ENCODE results near the gene SRD5A3. TPM values are rescaled to one million over a fixed set of nuclear protein-coding genes. Genes with fewer than 3 reads are reported as not detected.
"Not testable (repeated sequence)": the region's sequence is repeated elsewhere in the genome, so short reads cannot be mapped to it uniquely, and the experiment has no call there.

The SRD5A3 gene
- total RNA-seq, 1 donor from 2014 or later: 31.4 TPM

DNA sequence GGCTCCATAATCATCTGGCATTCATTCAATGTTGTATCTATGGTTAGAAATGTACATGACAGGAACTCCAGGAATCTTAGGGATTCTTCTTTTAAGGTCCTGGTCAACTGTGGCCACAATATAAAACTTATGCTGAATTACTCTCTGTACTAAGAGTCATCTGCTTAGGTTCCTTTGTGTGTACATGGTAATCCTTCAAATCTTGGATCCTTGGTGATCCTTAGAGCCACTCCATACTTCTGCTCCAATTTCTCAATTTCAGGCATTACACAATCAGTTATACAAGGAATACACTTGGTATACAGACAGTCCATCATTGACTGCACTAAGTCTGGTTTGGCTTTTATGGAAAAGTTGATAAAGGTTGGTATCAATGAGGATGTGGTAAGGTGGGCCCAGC, 5.8 kb downstream of the SRD5A3 start:
- TF ChIP-seq, protein P1, sequence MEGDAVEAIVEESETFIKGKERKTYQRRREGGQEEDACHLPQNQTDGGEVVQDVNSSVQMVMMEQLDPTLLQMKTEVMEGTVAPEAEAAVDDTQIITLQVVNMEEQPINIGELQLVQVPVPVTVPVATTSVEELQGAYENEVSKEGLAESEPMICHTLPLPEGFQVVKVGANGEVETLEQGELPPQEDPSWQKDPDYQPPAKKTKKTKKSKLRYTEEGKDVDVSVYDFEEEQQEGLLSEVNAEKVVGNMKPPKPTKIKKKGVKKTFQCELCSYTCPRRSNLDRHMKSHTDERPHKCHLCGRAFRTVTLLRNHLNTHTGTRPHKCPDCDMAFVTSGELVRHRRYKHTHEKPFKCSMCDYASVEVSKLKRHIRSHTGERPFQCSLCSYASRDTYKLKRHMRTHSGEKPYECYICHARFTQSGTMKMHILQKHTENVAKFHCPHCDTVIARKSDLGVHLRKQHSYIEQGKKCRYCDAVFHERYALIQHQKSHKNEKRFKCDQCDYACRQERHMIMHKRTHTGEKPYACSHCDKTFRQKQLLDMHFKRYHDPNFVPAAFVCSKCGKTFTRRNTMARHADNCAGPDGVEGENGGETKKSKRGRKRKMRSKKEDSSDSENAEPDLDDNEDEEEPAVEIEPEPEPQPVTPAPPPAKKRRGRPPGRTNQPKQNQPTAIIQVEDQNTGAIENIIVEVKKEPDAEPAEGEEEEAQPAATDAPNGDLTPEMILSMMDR (IDR thresholded peaks at IDR 0.05): no peak

DNA sequence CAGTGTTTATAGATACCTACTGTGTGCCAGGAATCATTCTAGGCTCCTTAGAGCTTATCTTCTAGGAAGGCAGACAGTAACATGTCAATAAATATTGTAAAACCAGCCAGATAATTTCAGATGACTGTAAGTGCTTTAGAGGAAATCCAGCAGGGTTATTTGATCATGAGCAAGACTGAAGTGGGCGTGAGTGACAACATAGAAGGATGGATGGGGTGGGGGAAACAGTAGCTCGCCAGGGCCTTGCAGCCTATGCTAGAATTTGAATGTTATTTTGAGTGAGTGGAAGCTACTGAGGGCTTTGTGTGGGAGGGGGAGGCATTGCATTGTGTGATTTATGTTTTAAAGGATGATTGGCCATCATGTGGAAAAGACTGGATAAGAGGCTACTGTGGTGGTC, 6.7 kb downstream of the SRD5A3 start:
- Mint-ChIP-seq H3K4me1 (ENCODE audit: low read depth) (peaks cover 22% of the 10 kb centered on the region), H3K9me3 (ENCODE audit: low read depth) (no peaks in the 10 kb centered on the region), H3K27ac (ENCODE audit: unreplicated experiment) (no peak overlapping the region), H3K4me3 (ENCODE audit: unreplicated experiment) (no peak overlapping the region), H3K36me3 (ENCODE audit: low read depth) (peaks cover 12% of the 10 kb centered on the region), H3K27me3 (ENCODE audit: low read depth) (no peaks in the 10 kb centered on the region)
- TF ChIP-seq, protein P1 (IDR thresholded peaks at IDR 0.05): no peak
- DNase-seq (ENCODE audit: low spot score): no peak

More for the DNA sequence above, 5.8 kb downstream of the SRD5A3 start:
- peaks cover 24% of the 10 kb centered on the region for H3K4me1 Mint-ChIP-seq (ENCODE audit: low read depth)
- no peak for DNase-seq (ENCODE audit: low spot score)
- H3K36me3 Mint-ChIP-seq (ENCODE audit: low read depth): peaks cover 12% of the 10 kb centered on the region
- H3K27ac Mint-ChIP-seq (ENCODE audit: unreplicated experiment): no peak overlapping the region
- no peaks in the 10 kb centered on the region for H3K27me3 Mint-ChIP-seq (ENCODE audit: low read depth)
- H3K9me3 Mint-ChIP-seq (ENCODE audit: low read depth): no peaks in the 10 kb centered on the region
- no peak overlapping the region for H3K4me3 Mint-ChIP-seq (ENCODE audit: unreplicated experiment)

DNA sequence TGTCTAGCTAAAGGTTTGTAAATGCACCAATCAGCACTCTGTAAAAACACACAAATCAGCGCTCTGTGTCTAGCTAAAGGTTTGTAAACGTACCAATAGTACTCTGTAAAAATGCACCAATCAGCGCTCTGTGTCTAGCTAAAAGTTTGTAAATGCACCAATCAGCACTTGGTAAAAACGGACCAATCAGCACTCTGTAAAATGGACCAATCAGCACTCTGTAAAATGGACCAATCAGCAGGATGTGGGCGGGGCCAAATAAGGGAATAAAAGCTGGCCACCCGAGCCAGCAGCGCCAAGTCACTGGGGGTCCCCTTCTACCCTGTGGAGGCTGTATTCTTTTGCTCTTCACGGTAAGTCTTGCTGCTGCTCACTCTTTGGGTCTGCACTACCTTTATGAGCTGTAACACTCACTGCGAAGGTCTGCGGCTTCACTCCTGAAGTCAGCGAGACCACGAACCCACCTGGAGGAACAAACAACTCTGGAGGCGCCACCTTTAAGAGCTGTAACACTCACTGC, 7.2 kb downstream of the SRD5A3 start:
- not testable (repeated sequence) for H3K27ac Mint-ChIP-seq (ENCODE audit: unreplicated experiment); H3K27me3 Mint-ChIP-seq (ENCODE audit: low read depth); H3K9me3 Mint-ChIP-seq (ENCODE audit: low read depth); DNase-seq (ENCODE audit: low spot score); H3K4me3 Mint-ChIP-seq (ENCODE audit: unreplicated experiment)
- peaks cover 12% of the 10 kb centered on the region for H3K36me3 Mint-ChIP-seq (ENCODE audit: low read depth)
- peaks cover 21% of the 10 kb centered on the region for H3K4me1 Mint-ChIP-seq (ENCODE audit: low read depth)

DNA sequence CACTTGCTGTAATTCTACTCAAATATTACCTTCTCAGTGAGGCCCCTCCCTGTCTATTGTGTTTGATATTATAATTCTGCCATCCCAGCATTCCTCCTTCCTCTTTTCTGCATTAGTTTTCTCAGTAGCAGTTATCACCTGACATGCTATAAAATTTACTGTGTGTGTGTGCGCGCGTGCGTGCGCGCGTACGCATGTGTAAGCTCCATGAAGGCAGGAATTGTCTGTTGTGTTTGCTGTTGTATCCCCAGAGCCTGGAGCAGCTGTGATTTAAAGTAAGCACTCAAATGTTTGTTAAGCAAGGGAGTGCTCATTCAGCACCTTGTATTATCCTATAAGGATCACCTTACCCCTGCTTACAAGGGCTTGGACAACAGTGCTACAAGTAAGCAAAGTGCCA, 8.6 kb downstream of the SRD5A3 start:
- Mint-ChIP-seq H3K27me3 (ENCODE audit: low read depth) (no peaks in the 10 kb centered on the region), H3K9me3 (ENCODE audit: low read depth) (no peaks in the 10 kb centered on the region), H3K27ac (ENCODE audit: unreplicated experiment) (no peak overlapping the region), H3K4me1 (ENCODE audit: low read depth) (peaks cover 31% of the 10 kb centered on the region), H3K36me3 (ENCODE audit: low read depth) (peaks cover 12% of the 10 kb centered on the region), H3K4me3 (ENCODE audit: unreplicated experiment) (no peak overlapping the region)
- no peak for DNase-seq (ENCODE audit: low spot score)
- TF ChIP-seq, protein P1 (IDR thresholded peaks at IDR 0.05): no peak

DNA sequence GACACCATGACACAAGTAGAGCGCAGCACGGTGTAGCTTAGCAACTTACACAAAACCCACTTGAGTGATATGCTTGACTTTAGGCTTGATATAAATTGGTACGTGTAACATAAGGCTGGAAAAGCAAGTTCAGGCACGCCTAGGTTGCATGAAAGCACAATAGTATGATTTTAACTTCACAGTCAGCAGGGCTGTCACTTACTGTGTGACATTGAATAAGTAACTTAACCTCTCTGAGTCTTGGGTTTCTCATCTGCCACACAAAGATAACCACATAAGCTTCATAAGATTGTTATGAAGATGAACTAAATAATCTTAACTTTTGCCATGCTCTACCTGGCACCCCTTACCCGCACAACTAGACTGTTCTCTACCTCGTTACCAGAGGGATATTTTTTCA, 9.5 kb downstream of the SRD5A3 start:
- TF ChIP-seq, protein P1 (IDR thresholded peaks at IDR 0.05): no peak
- Mint-ChIP-seq H3K9me3 (ENCODE audit: low read depth) (no peaks in the 10 kb centered on the region), H3K4me1 (ENCODE audit: low read depth) (peaks cover 32% of the 10 kb centered on the region), H3K27me3 (ENCODE audit: low read depth) (no peaks in the 10 kb centered on the region), H3K27ac (ENCODE audit: unreplicated experiment) (no peak overlapping the region), H3K4me3 (ENCODE audit: unreplicated experiment) (no peak overlapping the region), H3K36me3 (ENCODE audit: low read depth) (peaks cover 12% of the 10 kb centered on the region)
- no peak for DNase-seq (ENCODE audit: low spot score)

DNA sequence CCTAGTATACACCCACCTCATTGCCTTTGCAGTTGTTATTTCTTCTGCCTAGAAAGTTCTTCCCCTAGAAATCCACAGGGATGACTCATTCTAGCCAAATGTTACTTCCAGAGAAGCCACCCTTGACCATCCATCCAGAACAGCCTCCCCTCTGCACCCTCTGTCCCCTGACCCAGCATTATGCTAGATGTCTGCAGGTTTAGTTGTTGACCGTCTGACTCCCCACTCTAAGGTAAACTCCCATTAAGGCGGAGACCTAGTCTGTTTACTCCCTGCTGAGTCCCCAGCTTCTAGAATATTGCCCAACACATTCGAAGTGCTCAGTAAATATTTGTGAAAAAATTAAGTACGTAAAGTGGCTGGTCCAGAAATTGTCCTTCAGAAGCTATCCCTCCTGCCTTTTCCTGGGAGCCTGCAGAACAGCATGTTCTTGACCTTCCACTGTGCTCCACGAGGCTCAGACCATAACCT, 11.0 kb downstream of the SRD5A3 start:
- TF ChIP-seq, protein P1 (IDR thresholded peaks at IDR 0.05): no peak
- Mint-ChIP-seq H3K27ac (ENCODE audit: unreplicated experiment) (peak overlapping the region; percentile 20), H3K27me3 (ENCODE audit: low read depth) (no peaks in the 10 kb centered on the region), H3K4me3 (ENCODE audit: unreplicated experiment) (no peak overlapping the region), H3K9me3 (ENCODE audit: low read depth) (no peaks in the 10 kb centered on the region), H3K4me1 (ENCODE audit: low read depth) (peaks cover 32% of the 10 kb centered on the region), H3K36me3 (ENCODE audit: low read depth) (peaks cover 14% of the 10 kb centered on the region)
- DNase-seq (ENCODE audit: low spot score): no peak
